CD8-positive, alpha-beta memory T cell (primary cell): ENCODE data around the gene ETFB. TPM values are rescaled to one million over a fixed set of nuclear protein-coding genes. Genes with fewer than 3 reads are reported as not detected.

ENCODE experiments used
- CTCF ChIA-PET: fragments of 350-600 bp; sonication (Branson Sonifier 250); formaldehyde crosslinking; loops from one replicate; lab custom pipeline; 2021; ENCODE audit warnings: antibody characterized with exemption; lab: Charles Lee
- POLR2A ChIA-PET: fragments of 350-600 bp; sonication (Branson Sonifier 250); formaldehyde crosslinking; loops from one replicate; lab custom pipeline; 2021; ENCODE audit warnings: antibody characterized with exemption; lab: Charles Lee
- DNase-seq, 5 donors: peaks; one replicate each; pipeline versions ENCODE4 v3.0.0 to v3.0.0-alpha.2; 2020 to 2022; ENCODE audit warnings: mixed read lengths in 1 of 5
- H3K27ac ChIP-seq: one replicate; pipeline ENCODE4 v1.7.0; 2013; ENCODE audit warnings: low read depth, mild to moderate bottlenecking, low read length, moderate library complexity
- H3K27me3 ChIP-seq: 2 replicates; pipeline ENCODE4 v1.7.0; 2013; ENCODE audit warnings: low read length, mild to moderate bottlenecking; ENCODE audit not compliant: insufficient read depth, poor library complexity, severe bottlenecking
- H3K36me3 ChIP-seq: 2 replicates; pipeline ENCODE4 v1.7.0; 2013; ENCODE audit warnings: mild to moderate bottlenecking, low read length, moderate library complexity; ENCODE audit not compliant: insufficient read depth
- H3K4me1 ChIP-seq: 2 replicates; pipeline ENCODE4 v1.7.0; 2013; ENCODE audit warnings: mild to moderate bottlenecking, low read length, moderate library complexity; ENCODE audit not compliant: insufficient read depth
- H3K4me3 ChIP-seq: 2 replicates; pipeline ENCODE4 v1.7.0; 2013; ENCODE audit warnings: mild to moderate bottlenecking, low read length
- H3K9me3 ChIP-seq: 2 replicates; pipeline ENCODE4 v1.7.0; 2013; ENCODE audit warnings: mild to moderate bottlenecking, low read length
- H3K27ac Mint-ChIP-seq, 8 donors: one replicate each; pipeline ENCODE4 v1.8.0; 2020 to 2021; ENCODE audit warnings: mixed read lengths in 8 of 8, mild to moderate bottlenecking in 6 of 8, inconsistent platforms in 3 of 8, moderate library complexity in 3 of 8
- H3K27me3 Mint-ChIP-seq, 2 donors: one replicate each; pipeline ENCODE4 v1.8.0; 2020 to 2021; ENCODE audit warnings: mixed read lengths in 2 of 2, mild to moderate bottlenecking in 1 of 2, moderate library complexity in 1 of 2
- H3K36me3 Mint-ChIP-seq, 3 donors: one replicate each; pipeline ENCODE4 v1.8.0; 2020 to 2021; ENCODE audit warnings: mixed read lengths in 3 of 3, inconsistent platforms in 1 of 3, mild to moderate bottlenecking in 1 of 3
- H3K4me1 Mint-ChIP-seq, 3 donors: one replicate each; pipeline ENCODE4 v1.8.0; 2020 to 2021; ENCODE audit warnings: mixed read lengths in 3 of 3, inconsistent platforms in 1 of 3, mild to moderate bottlenecking in 1 of 3
- H3K4me3 Mint-ChIP-seq, 7 donors: one replicate each; pipeline ENCODE4 v1.8.0; 2020 to 2021; ENCODE audit warnings: mixed read lengths in 7 of 7, mild to moderate bottlenecking in 6 of 7, moderate library complexity in 4 of 7, inconsistent platforms in 2 of 7
- H3K9me3 Mint-ChIP-seq, 5 donors: one replicate each; pipeline ENCODE4 v1.8.0; 2020 to 2022; ENCODE audit warnings: mixed read lengths in 5 of 5, mild to moderate bottlenecking in 3 of 5, moderate library complexity in 2 of 5, inconsistent platforms in 1 of 5
- polyA plus RNA-seq: library from polyadenylated mRNA; unstranded; fragments of 300-500 nt; fragmentation: Illumina TruSeq; gene quantifications from one replicate; pipeline ENCODE4 v1.2.3, GENCODE V29; 2021
- total RNA-seq, 2 experiments: library from RNA; stranded (reverse); gene quantifications; one replicate each; pipeline ENCODE4 v1.2.3, GENCODE V29; 2021

Gene ETFB
- total and polyA plus RNA-seq, 3 experiments from 2014 or later, result 80.0 to 124 (median 122) TPM

GRCh38 chr19:51329411-51329810, 36.8 kb downstream of the ETFB start:
- Mint-ChIP-seq H3K36me3 (peaks cover 0 to 17% (median 0%) of the 10 kb centered on the region in 3 donors), H3K27me3 (peaks cover 39 to 62% of the 10 kb centered on the region in 2 donors), H3K27ac (no peak overlapping the region), H3K4me3 (peak overlapping the region in 1 of 7 donors; percentile 47), H3K9me3 (peaks cover 0 to 3% (median 0%) of the 10 kb centered on the region in 5 donors), H3K4me1 (peaks cover 5 to 14% (median 5%) of the 10 kb centered on the region in 3 donors)
- CTCF ChIA-PET, result interaction anchor here (1.2 kb wide), 1 partner anchor 78 kb away, joined by 3 read pairs; no protein-coding TSS in a partner anchor
- no peak for DNase-seq
- POLR2A ChIA-PET, result no interaction called here
- Histone ChIP-seq H3K36me3 (no peaks in the 10 kb centered on the region), H3K27ac (no peak overlapping the region), H3K4me1 (peaks cover 7% of the 10 kb centered on the region), H3K27me3 (peaks cover 14% of the 10 kb centered on the region), H3K9me3 (no peaks in the 10 kb centered on the region), H3K4me3 (no peak overlapping the region)

GRCh38 chr19:51327066-51328001, 38.9 kb downstream of the ETFB start:
- peaks cover 5 to 14% (median 5%) of the 10 kb centered on the region in 3 donors for H3K4me1 Mint-ChIP-seq
- peaks cover 0 to 17% (median 0%) of the 10 kb centered on the region in 3 donors for H3K36me3 Mint-ChIP-seq
- Histone ChIP-seq H3K27me3 (peaks cover 14% of the 10 kb centered on the region), H3K9me3 (no peaks in the 10 kb centered on the region), H3K4me1 (peaks cover 7% of the 10 kb centered on the region), H3K36me3 (no peaks in the 10 kb centered on the region), H3K4me3 (no peak overlapping the region), H3K27ac (no peak overlapping the region)
- POLR2A ChIA-PET, result no interaction called here
- H3K27me3 Mint-ChIP-seq, result peaks cover 47 to 82% of the 10 kb centered on the region in 2 donors
- peak overlapping the region in 6 of 7 donors; percentile 16 to 75 (median 61) for H3K4me3 Mint-ChIP-seq
- CTCF ChIA-PET, result interaction anchor here (0.8 to 1.6 kb wide), 2 partner anchors 11 to 94 kb away, joined by 3 read pairs; no protein-coding TSS in a partner anchor
- peak in 4 of 5 donors; percentile 21 to 54 (median 30) for DNase-seq
- H3K9me3 Mint-ChIP-seq, result peaks cover 0 to 8% (median 0%) of the 10 kb centered on the region in 5 donors
- peak overlapping the region in 3 of 8 donors; percentile 32 to 68 (median 54) for H3K27ac Mint-ChIP-seq

- H3K27me3 Mint-ChIP-seq, result peaks cover 43 to 78% of the 10 kb centered on the region in 2 donors
- H3K27ac ChIP-seq, result no peak overlapping the region
- H3K36me3 ChIP-seq, result no peaks in the 10 kb centered on the region
- no peak for DNase-seq
- peaks cover 5 to 14% (median 5%) of the 10 kb centered on the region in 3 donors for H3K4me1 Mint-ChIP-seq
- H3K36me3 Mint-ChIP-seq, result peaks cover 0 to 10% (median 0%) of the 10 kb centered on the region in 3 donors
- H3K27ac Mint-ChIP-seq, result no peak overlapping the region
- H3K4me1 ChIP-seq, result peaks cover 7% of the 10 kb centered on the region
- no peak overlapping the region for H3K4me3 ChIP-seq
- CTCF ChIA-PET, result no interaction called here
- peaks cover 0 to 9% (median 0%) of the 10 kb centered on the region in 5 donors for H3K9me3 Mint-ChIP-seq
- H3K4me3 Mint-ChIP-seq, result peak overlapping the region in 1 of 7 donors; percentile 24
- peaks cover 14% of the 10 kb centered on the region for H3K27me3 ChIP-seq
- POLR2A ChIA-PET, result no interaction called here
- no peaks in the 10 kb centered on the region for H3K9me3 ChIP-seq
Measured at GRCh38 chr19:51326216-51327065, 39.7 kb downstream of the ETFB start.

- CTCF ChIA-PET, result no interaction called here
- H3K27ac Mint-ChIP-seq, result peak overlapping the region in 1 of 8 donors; percentile 91
Measured at GRCh38 chr19:51325161-51325976, 40.8 kb downstream of the ETFB start.

GRCh38 chr19:51324167-51324481, 42.1 kb downstream of the ETFB start:
- Mint-ChIP-seq H3K27me3 (peaks cover 41 to 68% of the 10 kb centered on the region in 2 donors), H3K36me3 (no peaks in the 10 kb centered on the region), H3K4me3 (no peak overlapping the region), H3K4me1 (peaks cover 5 to 14% (median 5%) of the 10 kb centered on the region in 3 donors), H3K9me3 (peaks cover 0 to 7% (median 0%) of the 10 kb centered on the region in 5 donors), H3K27ac (peak overlapping the region in 1 of 8 donors; percentile 47)
- H3K27me3 ChIP-seq, result peaks cover 14% of the 10 kb centered on the region
- H3K4me1 ChIP-seq, result peaks cover 7% of the 10 kb centered on the region
- ChIA-PET CTCF (no interaction called here), POLR2A (no interaction called here)
- DNase-seq, result no peak
- no peaks in the 10 kb centered on the region for H3K9me3 ChIP-seq
- H3K27ac ChIP-seq, result no peak overlapping the region
- no peak overlapping the region for H3K4me3 ChIP-seq
- H3K36me3 ChIP-seq, result no peaks in the 10 kb centered on the region

More at GRCh38 chr19:51325161-51325976, 40.8 kb downstream of the ETFB start:
- peaks cover 40 to 78% of the 10 kb centered on the region in 2 donors for H3K27me3 Mint-ChIP-seq
- Histone ChIP-seq H3K36me3 (no peaks in the 10 kb centered on the region), H3K27ac (no peak overlapping the region), H3K9me3 (no peaks in the 10 kb centered on the region), H3K27me3 (peaks cover 14% of the 10 kb centered on the region), H3K4me3 (no peak overlapping the region), H3K4me1 (peaks cover 7% of the 10 kb centered on the region)
- peaks cover 0 to 10% (median 0%) of the 10 kb centered on the region in 5 donors for H3K9me3 Mint-ChIP-seq
- DNase-seq, result no peak
- peak overlapping the region in 2 of 7 donors; percentile 24 to 27 for H3K4me3 Mint-ChIP-seq
- peaks cover 0 to 2% (median 0%) of the 10 kb centered on the region in 3 donors for H3K36me3 Mint-ChIP-seq
- peaks cover 5 to 14% (median 5%) of the 10 kb centered on the region in 3 donors for H3K4me1 Mint-ChIP-seq
- POLR2A ChIA-PET, result no interaction called here

GRCh38 chr19:51323481-51324166, 42.6 kb downstream of the ETFB start:
- ChIA-PET POLR2A (no interaction called here), CTCF (no interaction called here)
- H3K4me3 Mint-ChIP-seq, result no peak overlapping the region

GRCh38 chr19:51321799-51322198, 44.4 kb downstream of the ETFB start:
- Histone ChIP-seq H3K36me3 (no peaks in the 10 kb centered on the region), H3K27ac (no peak overlapping the region), H3K4me3 (no peak overlapping the region), H3K9me3 (no peaks in the 10 kb centered on the region), H3K4me1 (no peaks in the 10 kb centered on the region), H3K27me3 (peaks cover 4% of the 10 kb centered on the region)
- H3K27me3 Mint-ChIP-seq, result peaks cover 29 to 58% of the 10 kb centered on the region in 2 donors
- H3K9me3 Mint-ChIP-seq, result peaks cover 0 to 7% (median 0%) of the 10 kb centered on the region in 5 donors
- CTCF ChIA-PET, result no interaction called here
- no peaks in the 10 kb centered on the region for H3K36me3 Mint-ChIP-seq
- POLR2A ChIA-PET, result no interaction called here
- H3K4me3 Mint-ChIP-seq, result no peak overlapping the region
- no peak for DNase-seq
- no peak overlapping the region for H3K27ac Mint-ChIP-seq
- peaks cover 0 to 6% (median 0%) of the 10 kb centered on the region in 3 donors for H3K4me1 Mint-ChIP-seq

More at GRCh38 chr19:51323481-51324166, 42.6 kb downstream of the ETFB start:
- Histone ChIP-seq H3K9me3 (no peaks in the 10 kb centered on the region), H3K27me3 (peaks cover 14% of the 10 kb centered on the region), H3K27ac (no peak overlapping the region), H3K4me3 (no peak overlapping the region), H3K36me3 (no peaks in the 10 kb centered on the region), H3K4me1 (peaks cover 7% of the 10 kb centered on the region)
- no peak for DNase-seq
- Mint-ChIP-seq H3K9me3 (peaks cover 0 to 7% (median 0%) of the 10 kb centered on the region in 5 donors), H3K4me1 (peaks cover 5 to 14% (median 5%) of the 10 kb centered on the region in 3 donors), H3K27ac (peak overlapping the region in 2 of 8 donors; percentile 47), H3K36me3 (no peaks in the 10 kb centered on the region), H3K27me3 (peaks cover 38 to 65% of the 10 kb centered on the region in 2 donors)
